IPS-18c (cell line): ENCODE data around the gene RBM45.

Experiments used
- H3K4me3 ChIP-seq: 2 replicates; pipeline ENCODE4 v1.7.0; 2013; ENCODE audit warnings: low read depth, mild to moderate bottlenecking, low read length, moderate library complexity; ENCODE audit not compliant: insufficient read depth
- H3K9me3 ChIP-seq: one replicate; pipeline ENCODE4 v1.6.1; 2013; ENCODE audit warnings: mild to moderate bottlenecking, low read length, moderate library complexity; ENCODE audit not compliant: control insufficient read depth, insufficient read depth

Gene RBM45

DNA sequence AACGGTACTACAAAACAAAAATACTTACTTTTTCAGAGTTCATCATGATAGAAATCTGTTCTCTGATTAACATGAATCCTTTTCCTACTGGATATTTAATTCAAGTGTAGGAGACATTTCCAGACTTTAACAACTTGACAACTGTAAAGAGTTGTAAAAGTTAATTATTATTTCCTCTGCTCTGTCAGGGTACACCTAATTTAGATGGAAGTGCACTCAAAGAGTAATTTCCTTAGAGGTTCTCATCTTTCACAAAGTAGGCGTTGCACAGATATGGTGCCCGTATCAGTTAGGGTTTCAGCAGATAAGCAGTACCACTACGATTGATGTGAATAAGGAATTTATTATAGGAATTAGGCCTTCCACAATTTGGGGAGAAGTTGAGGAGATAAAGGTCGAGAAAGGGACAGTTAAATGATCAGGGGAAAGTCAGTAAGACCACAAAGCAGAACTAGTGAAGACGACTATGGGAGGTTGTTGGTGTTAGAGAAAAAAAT lies 23.4 kb upstream of the RBM45 start:
- H3K4me3 ChIP-seq: no peak overlapping the region
- no peaks in the 10 kb centered on the region for H3K9me3 ChIP-seq

DNA sequence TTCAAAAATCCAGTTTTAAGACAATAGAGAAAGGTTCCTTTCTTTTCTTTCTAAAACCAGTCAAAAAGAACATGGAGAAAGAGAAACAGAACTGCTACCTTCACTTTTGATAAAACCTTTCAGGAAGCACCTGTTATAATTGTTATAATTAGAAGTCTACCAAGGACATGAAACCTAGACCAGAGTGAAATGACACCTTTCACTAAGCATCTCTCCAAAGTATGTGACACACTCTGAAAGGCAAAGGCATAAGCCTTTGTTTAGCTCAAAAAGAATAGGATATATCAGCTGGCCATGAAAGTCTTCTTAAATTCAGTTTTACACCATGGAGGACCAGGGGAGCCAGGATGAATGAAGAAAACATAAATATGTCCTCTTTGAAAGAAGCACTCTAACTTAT lies 18.8 kb upstream of the RBM45 start:
- Histone ChIP-seq H3K4me3 (no peak overlapping the region), H3K9me3 (no peaks in the 10 kb centered on the region)

DNA sequence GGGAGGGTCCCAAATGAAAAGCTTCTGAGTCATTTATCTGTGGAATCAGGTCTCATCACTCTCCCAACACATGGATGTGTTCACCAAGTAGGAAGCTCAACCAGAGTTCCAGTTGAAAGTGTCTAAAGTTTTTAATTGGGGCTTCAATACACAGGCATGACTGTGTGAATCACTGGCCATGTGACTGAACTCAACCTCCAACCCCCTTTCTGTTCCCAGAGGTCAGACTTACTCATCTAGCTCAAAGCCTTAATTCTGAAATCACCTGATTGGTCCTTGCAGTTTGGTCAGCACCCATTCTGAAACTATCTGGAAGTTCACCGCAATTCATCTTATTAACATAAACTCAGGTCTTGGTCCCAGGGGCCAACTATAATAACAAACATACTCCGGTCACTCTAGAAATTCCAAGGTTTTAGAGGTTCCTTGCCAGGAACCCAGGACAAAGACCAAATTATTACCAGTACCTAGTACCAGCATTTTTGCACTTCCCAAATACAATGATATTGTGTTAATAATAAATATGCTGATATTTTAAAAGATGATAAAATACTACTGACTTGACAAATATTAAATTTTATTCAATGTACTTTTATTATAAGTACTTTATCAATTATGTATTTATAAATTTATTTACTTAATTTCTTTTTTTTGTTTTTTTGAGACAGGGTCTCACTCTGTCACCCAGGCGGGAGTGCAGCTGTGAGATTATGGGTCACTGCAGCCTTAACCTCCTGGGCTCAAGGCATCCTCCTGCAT lies 10.7 kb upstream of the RBM45 start:
- Histone ChIP-seq H3K4me3 (no peak overlapping the region), H3K9me3 (no peaks in the 10 kb centered on the region)

DNA sequence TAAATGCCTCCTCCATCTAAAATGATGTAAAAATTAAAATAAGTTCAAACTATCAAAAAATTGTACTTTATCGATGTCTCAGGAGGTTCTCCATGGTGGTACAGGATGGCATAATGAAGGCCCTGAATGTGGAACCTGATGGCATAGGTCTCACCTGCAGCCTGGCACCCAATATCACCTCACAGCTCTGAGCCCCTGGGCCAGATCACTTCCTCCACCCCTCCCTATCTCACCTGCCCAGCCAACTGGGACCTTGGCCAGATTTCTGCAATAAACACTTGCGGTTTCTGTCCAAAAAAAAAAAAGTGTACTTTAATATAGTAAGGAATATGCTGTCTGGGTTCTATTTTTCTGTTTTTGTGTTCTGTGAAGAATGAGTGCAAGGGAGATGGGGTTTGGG lies 6.7 kb upstream of the RBM45 start:
- H3K4me3 ChIP-seq: no peak overlapping the region
- H3K9me3 ChIP-seq: no peaks in the 10 kb centered on the region

DNA sequence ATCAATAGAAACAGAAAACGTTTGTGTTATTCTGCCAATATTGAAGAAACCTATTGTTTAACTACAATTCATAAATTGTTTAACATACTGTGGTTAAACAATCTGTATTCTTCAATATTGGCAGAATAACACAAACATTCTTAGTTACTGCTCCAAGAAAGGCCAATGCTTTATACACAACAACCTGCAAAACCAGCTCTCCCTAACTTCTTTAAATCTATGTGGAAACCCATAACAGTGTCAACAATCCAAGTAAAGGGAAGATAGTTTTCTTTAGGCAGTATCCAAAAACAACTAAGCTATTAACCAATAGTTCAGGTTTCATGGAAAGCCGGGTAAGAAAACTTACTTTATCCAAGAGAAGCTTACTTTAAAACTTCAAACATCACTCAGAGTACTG lies 6.2 kb upstream of the RBM45 start:
- Histone ChIP-seq H3K4me3 (no peak overlapping the region), H3K9me3 (no peaks in the 10 kb centered on the region)

DNA sequence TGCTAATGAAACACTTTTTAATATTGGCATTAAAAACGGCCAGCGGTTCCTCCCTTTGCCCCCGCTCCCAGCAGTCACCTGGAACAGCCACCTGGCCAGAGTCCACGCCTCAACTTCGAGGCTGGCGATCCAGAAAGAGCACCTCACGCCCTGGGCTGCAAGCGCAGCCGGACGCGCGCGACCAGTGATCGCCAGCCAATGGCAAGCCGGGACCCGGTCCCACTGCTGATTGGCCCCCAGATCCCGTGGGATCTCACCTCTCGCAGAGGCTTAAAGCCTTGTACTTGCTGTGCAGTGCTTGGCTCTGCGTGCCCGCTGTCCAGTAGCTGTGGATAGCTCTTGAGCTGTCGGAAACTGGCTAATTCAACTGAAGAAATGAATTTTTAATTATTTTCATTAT lies 4.1 kb upstream of the RBM45 start:
- Histone ChIP-seq H3K4me3 (no peak overlapping the region), H3K9me3 (no peaks in the 10 kb centered on the region)

DNA sequence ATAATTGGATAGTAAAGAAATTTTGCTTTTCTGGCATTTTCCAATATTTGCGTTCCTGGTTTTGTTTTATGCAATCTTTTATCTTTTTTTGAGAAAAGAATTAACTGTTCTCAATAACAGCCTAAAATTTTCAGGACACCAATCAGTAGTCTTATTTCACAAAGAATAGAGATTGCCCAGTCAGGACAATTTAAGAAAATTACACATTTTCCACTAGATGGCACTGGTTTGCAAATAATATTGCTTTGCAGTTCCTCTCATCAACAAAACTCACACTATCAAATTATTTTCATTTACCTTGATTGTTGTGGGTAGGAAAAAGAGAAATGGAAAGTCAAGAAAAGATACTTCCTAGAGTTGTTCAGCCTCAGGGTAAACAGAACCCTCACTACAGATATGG lies 2.4 kb upstream of the RBM45 start:
- Histone ChIP-seq H3K9me3 (no peaks in the 10 kb centered on the region), H3K4me3 (no peak overlapping the region)

DNA sequence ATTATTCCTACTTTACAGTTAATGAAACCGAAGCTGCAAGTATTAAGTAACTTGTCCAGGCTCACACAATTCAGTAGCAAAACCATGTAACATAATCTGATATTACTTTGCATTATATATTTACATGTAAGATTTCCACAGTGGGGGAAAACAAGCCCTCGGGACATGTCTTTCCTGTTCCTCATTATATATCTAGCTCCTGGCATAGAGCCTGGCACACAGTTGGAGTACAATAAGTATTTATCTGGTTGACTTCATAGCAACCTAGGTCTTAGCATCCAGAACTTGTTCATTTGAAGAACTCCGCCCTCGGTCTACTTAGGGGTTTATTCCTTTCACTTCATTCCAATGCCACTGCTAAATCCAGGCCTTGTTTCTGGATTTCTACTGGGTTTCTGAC lies 1.6 kb upstream of the RBM45 start:
- no peaks in the 10 kb centered on the region for H3K9me3 ChIP-seq
- H3K4me3 ChIP-seq: no peak overlapping the region

DNA sequence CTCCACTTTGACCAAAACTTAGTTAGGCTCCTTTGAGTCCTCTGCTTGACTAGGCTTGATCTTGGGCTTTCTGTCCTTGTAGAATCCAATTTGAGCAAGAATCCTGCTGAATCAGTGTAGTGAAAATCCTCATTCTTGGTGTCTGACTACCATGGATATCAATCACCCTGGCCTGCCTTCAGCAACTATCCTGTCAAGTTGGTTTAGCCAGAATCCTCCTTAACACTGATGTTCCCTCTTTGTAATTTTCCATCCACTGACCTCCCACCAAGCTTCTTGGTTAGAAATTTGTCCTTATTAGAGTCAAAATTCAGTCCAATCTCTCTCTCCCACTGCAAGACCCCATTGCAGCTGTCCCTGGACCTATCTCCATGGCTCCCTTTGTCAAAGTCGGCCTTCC lies 494 bp upstream of the RBM45 start:
- Histone ChIP-seq H3K4me3 (no peak overlapping the region), H3K9me3 (no peaks in the 10 kb centered on the region)

DNA sequence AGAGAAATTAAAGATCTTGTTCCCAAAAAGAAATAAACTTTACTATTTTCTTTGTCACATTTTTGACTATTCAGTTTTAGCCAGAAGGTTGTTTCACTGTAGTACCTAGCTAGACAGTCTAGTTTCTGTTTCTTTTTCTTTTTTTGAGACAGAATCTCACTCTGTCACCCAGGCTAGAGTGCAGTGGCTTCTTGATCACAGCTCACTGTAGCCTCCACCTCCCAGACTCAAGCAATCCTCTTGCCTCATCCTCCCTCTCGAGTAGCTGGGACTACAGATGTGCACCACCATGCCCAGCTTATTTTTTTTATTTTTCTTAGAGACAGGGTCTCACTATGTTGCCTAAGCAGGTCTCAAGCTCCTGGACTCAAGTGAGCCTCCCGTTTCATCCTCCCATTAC lies 2.2 kb downstream of the RBM45 start:
- H3K9me3 ChIP-seq: no peaks in the 10 kb centered on the region
- H3K4me3 ChIP-seq: no peak overlapping the region

DNA sequence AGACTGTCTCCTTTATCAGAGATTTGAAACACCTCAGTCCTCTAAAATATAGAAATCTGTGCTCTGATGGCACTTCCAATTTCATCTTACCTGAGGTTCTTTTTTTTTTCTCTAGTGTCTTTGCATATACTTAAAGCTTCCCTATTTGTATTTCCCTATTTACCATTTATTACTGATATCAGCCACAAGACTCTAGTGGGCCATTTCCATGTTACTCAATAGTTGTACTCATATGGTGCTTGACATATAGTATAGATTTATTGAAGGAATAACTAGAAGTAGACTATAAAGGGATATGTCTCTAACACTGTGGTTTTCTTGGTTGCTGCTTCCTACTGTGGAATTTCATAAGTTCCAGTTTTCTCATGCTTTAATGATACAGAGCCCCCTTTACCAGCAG lies 3.0 kb downstream of the RBM45 start:
- Histone ChIP-seq H3K4me3 (no peak overlapping the region), H3K9me3 (no peaks in the 10 kb centered on the region)

DNA sequence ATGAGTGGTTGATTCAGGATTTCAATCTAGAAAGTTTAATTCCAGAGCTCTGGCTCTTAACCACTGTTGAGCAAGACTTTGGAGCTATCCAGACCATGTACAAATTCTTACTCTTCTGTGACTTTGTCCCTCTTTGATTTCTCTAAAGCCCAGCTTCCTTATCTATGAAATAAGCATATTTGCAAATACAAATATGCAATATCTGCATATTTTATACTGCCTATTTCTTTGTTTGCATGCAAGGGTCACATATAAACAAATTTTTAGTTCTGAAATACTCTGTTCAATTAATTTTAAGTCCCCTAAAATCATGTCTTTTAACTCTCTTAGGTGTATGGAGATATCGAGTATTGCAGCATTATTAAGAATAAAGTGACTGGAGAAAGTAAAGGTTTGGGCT lies 5.5 kb downstream of the RBM45 start:
- H3K4me3 ChIP-seq: no peak overlapping the region

DNA sequence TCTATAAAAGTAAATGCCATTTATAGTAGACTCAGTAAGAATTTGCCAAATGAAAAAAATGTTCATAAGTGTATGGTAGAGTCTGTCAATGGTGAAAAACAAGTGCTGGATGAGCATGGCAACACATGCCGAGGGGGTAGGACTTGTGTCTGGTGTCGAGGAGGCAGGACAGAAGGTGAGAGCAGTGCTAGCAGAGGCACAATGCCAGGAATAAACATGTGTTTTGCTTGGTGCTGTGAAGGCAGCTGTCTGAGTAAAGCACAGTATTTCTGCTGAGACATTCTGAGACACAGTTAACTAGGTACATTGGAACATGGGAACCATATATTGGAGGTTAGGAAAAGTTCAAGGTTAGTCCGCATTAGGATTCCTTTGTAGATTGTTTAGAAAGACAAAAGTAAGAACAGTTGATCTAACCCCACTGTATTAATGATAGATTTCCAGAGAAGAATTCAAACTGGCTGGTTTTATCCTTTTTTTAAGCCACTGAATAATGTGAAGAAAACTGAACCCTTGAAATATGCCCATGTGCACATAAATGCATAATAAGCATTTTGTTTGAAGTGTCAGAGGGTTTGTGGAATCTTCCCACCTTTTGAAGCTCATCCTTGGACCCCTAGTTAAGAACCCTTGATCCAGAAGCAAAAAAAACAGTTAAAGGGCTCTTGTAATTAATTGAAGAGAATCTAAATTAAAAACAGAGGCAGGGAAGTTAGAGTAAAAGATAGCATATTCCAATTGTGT lies 7.1 kb downstream of the RBM45 start:
- Histone ChIP-seq H3K9me3 (no peaks in the 10 kb centered on the region), H3K4me3 (no peak overlapping the region)

More for the DNA sequence above, 5.5 kb downstream of the RBM45 start:
- H3K9me3 ChIP-seq: no peaks in the 10 kb centered on the region

DNA sequence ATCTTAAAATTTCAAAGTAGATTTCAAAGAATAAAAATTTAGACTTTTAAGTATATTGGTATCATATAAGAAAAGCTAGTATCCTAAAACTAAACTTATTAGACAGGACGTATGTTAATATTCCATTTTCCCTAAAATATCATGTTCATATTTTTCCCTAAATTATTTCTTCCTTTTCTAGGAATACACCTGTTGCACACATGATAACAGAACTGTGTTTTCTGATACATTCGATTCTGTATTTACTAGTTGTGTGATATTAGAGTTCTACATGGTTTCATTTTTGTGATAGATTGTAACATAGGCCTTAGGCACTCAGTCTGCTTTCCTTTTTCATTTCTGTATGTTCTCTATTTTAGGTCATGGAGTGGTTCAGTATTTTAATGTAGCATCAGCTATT lies 10.9 kb downstream of the RBM45 start:
- Histone ChIP-seq H3K4me3 (no peak overlapping the region), H3K9me3 (no peaks in the 10 kb centered on the region)

DNA sequence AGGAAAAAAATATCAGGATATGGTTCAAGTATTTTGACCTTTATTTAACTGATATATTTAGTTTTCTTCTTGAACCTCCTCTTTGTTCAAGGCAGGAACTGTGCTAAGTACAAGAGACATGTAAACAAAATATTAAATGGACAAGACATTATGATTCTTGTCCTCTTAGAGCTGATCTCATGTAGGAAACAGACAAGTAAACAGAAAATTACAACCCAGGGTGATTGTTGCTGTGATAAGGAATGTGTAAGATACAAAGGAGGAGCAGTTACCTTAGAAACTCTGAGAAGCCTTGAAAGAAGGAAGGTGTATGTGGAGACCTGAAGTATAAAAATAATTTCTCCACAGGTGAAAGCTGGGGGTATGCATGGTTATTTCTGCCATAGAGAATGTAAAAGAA lies 12.9 kb downstream of the RBM45 start:
- Histone ChIP-seq H3K4me3 (no peak overlapping the region), H3K9me3 (no peaks in the 10 kb centered on the region)

DNA sequence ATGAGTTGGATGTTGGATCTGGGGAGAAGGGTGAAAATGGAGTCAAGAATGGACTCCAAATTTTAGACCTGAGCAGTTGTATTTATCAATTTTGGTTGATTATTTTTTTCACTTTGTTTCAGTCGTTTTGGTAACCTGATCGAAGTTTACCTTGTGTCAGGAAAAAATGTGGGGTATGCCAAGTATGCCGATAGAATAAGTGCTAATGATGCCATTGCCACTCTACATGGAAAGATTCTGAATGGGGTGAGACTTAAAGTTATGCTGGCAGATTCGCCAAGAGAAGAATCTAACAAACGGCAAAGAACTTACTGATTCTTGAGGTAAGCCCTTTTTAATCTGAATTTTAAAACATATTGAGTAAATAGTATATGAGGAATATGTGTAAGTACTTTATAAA lies 13.6 kb downstream of the RBM45 start:
- Histone ChIP-seq H3K9me3 (no peaks in the 10 kb centered on the region), H3K4me3 (no peak overlapping the region)

DNA sequence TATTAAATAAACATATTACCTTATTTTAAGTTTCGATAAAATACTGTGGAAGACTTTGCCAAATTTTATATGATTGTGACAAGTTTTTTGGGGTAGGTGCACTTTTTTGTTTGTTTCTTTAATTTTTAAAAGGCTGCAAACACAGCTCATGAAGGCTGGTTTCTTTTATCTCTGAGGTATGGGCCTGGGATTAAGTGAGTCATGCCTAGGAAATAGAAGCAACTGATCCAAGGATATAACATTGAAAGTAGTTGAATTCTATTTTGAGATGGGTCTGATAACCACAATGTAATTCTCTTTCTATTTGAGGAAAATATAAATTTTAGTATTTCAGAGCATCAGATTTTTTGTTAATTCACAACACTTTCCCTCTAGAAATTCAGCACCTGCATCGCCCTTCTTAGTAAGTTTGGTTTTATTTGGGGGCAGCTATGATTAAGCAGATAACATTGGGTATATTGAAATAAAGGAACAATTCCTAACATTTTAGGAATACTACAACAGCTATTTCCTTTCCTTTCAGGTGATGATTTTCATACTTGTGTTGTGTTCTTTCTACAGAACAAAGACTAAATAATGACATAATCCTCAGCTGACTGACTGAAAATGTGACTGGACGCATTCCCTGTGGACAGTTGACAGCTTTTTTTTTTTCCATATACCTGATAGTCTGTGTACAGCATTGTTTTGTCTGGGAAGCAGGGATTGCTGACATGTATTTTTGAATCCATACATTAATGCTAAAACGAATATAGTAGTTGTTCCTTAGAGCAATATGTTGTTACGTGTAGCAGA lies 16.8 kb downstream of the RBM45 start:
- Histone ChIP-seq H3K4me3 (no peak overlapping the region), H3K9me3 (no peaks in the 10 kb centered on the region)
